C4-2B (cell line): ENCODE results near the gene TNFAIP2.

Source experiments
- ZFX ChIP-seq: fragments of 450-650 bp; IDR thresholded peaks from 2 replicates; pipeline ENCODE4 v1.6.1; 2017
- TF ChIP-seq, protein P1 (sequence below): fragments of 450-650 bp; conservative IDR thresholded peaks from 2 replicates; pipeline ENCODE4 v1.5.1; 2017; ENCODE audit warnings: mild to moderate bottlenecking

DNA sequence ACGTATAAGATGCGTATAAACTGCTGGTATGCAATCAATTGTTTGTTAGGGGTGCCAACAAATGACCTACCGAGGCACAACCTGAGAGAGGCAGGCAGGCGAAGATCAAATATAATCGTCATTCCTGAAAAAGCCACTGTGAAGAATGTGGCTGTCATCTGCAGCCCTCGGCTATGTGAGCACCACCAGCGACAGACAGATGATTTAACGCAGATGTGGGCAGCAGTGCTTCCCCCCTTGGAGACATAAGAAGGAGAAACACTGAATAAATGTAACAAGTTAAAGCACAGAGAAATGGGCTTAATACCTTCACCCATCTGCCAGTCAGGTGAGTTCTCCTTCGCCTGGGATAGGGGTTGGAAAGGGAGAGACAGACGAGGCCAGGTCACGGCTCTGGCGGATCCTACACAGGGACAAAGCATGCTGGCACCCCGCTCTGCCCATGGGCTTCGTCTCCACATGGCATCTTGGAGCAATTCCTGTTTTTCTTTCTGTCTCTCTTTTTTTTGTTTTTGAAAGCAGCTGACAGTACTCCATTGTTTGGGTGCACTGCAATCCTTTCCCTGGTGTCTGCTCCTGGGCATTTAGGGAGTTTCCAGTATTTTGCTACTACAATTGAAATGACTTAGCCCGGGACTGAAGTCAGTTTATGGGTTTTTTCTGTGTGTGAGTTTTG is 28.1 kb downstream of the TNFAIP2 start:
- TF ChIP-seq, protein P1, sequence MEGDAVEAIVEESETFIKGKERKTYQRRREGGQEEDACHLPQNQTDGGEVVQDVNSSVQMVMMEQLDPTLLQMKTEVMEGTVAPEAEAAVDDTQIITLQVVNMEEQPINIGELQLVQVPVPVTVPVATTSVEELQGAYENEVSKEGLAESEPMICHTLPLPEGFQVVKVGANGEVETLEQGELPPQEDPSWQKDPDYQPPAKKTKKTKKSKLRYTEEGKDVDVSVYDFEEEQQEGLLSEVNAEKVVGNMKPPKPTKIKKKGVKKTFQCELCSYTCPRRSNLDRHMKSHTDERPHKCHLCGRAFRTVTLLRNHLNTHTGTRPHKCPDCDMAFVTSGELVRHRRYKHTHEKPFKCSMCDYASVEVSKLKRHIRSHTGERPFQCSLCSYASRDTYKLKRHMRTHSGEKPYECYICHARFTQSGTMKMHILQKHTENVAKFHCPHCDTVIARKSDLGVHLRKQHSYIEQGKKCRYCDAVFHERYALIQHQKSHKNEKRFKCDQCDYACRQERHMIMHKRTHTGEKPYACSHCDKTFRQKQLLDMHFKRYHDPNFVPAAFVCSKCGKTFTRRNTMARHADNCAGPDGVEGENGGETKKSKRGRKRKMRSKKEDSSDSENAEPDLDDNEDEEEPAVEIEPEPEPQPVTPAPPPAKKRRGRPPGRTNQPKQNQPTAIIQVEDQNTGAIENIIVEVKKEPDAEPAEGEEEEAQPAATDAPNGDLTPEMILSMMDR, result no peak
- TF ChIP-seq ZFX, result no peak
